HepG2 (cell line): Measurements from ENCODE around the gene CACNA1C. TPM values are rescaled to one million over a fixed set of nuclear protein-coding genes. Genes with fewer than 3 reads are reported as not detected.

Experiments
- ATAC-seq: fragments of 200-7000 bp; cut with Tn5 transposase; 3 replicates; pipeline ENCODE4 v1.9.1; 2020; ENCODE audit warnings: mild to moderate bottlenecking, moderate library complexity
- BruUV-seq: library from RNA; stranded (reverse); fragments of 400-500 nt; replicated peaks from 2 replicates; lab custom pipeline; 2021; lab: Mats Ljungman, UMichigan
- CTCF ChIA-PET: fragments of 300-600 bp; formaldehyde crosslinking; extraction: SDS; loops from one replicate; lab custom pipeline; 2021; ENCODE audit warnings: low total read pairs, inconsistent platforms, low intra/inter-chr PET ratio; lab: Yijun Ruan, JAX
- POLR2A ChIA-PET: fragments of 350-600 bp; sonication (Branson Sonifier 250); formaldehyde crosslinking; loops from one replicate; lab custom pipeline; 2020; ENCODE audit warnings: antibody characterized with exemption, inconsistent platforms; lab: Yijun Ruan, JAX
- DNase-seq: peaks from one replicate; pipeline ENCODE4 v3.0.0-alpha.2; 2015; ENCODE audit warnings: low spot score
- FAIRE-seq: peaks from 3 replicates; lab custom pipeline; 2011; peaks lifted over from hg19 to GRCh38; lab: Jason Lieb, UNC
- H2AFZ ChIP-seq: one replicate; pipeline ENCODE4 v1.6.1; 2011; ENCODE audit warnings: low read length, inconsistent platforms
- H3K27ac ChIP-seq: fragments of 300-600 bp; 3 replicates; pipeline ENCODE4 v1.8.0; 2011; ENCODE audit warnings: mixed run types, mild to moderate bottlenecking, mixed read lengths, low read length, inconsistent platforms; ENCODE audit not compliant: insufficient read depth; ENCODE audit errors: extremely low read length
- H3K27me3 ChIP-seq, 2 experiments: fragments of 200-600 bp in 1 of 2; 2 replicates in 1 of 2; 3 replicates in 1 of 2; pipeline versions ENCODE4 v1.6.0 to v1.8.0; 2011; ENCODE audit warnings: low read length in 2 of 2, mild to moderate bottlenecking in 2 of 2, moderate library complexity in 2 of 2, inconsistent platforms in 1 of 2; ENCODE audit not compliant: insufficient read depth in 2 of 2, control insufficient read depth in 1 of 2
- H3K36me3 ChIP-seq, 2 experiments: fragments of 200-600 bp in 1 of 2; replicated peaks in 1 of 2; 2 replicates in 1 of 2; 3 replicates in 1 of 2; pipeline versions ENCODE4 v1.5.1 to v1.8.0; 2011; ENCODE audit warnings: low read length in 2 of 2, inconsistent platforms in 1 of 2; ENCODE audit not compliant: insufficient read depth in 2 of 2, control insufficient read depth in 1 of 2
- H3K4me1 ChIP-seq: 2 replicates; pipeline ENCODE4 v1.5.1; 2012; ENCODE audit warnings: low read length, inconsistent platforms; ENCODE audit not compliant: insufficient read depth
- H3K4me2 ChIP-seq: 2 replicates; pipeline ENCODE4 v1.6.0; 2011; ENCODE audit warnings: low read depth, low read length, inconsistent platforms
- H3K4me3 ChIP-seq, 3 experiments: fragments of 200-600 bp in 1 of 3; sonication (generic), shearing (Covaris generic) in 1 of 3; replicated peaks in 1 of 3; 2 replicates each; pipeline ENCODE4 v1.5.1; 2011 to 2016; ENCODE audit warnings: low read length in 3 of 3, inconsistent platforms in 2 of 3, low read depth in 2 of 3, mild to moderate bottlenecking in 2 of 3, control low read depth in 1 of 3, mixed read lengths in 1 of 3; ENCODE audit not compliant: insufficient read depth in 1 of 3
- H3K79me2 ChIP-seq: one replicate; pipeline ENCODE4 v1.6.1; 2011; ENCODE audit warnings: low read length, inconsistent platforms; ENCODE audit not compliant: insufficient read depth
- H3K9ac ChIP-seq: 2 replicates; pipeline ENCODE4 v1.6.0; 2011; ENCODE audit warnings: mild to moderate bottlenecking, low read depth, low read length, inconsistent platforms; ENCODE audit not compliant: insufficient read depth
- H3K9me3 ChIP-seq: 2 replicates; pipeline ENCODE4 v1.5.1; 2012; ENCODE audit warnings: mild to moderate bottlenecking, low read length
- H4K20me1 ChIP-seq: 2 replicates; pipeline ENCODE4 v1.6.0; 2011; ENCODE audit warnings: inconsistent platforms, mild to moderate bottlenecking, low read length, moderate library complexity; ENCODE audit not compliant: insufficient read depth
- ATF7 ChIP-seq, 2 experiments: fragments of 450-650 bp in 1 of 2; sonication (generic) in 1 of 2; formaldehyde crosslinking in 1 of 2; IDR thresholded peaks; 2 replicates each; pipeline versions ENCODE4 v1.4.0 to v1.6.1; 2016 to 2020; ENCODE audit warnings: antibody characterized with exemption in 1 of 2, mild to moderate bottlenecking in 1 of 2, missing genetic modification reagents in 1 of 2
- ELF4 ChIP-seq: sonication (generic); formaldehyde crosslinking; IDR thresholded peaks from 2 replicates; pipeline ENCODE4 v1.5.0; 2020; ENCODE audit warnings: missing genetic modification reagents, mild to moderate bottlenecking, moderate library complexity, borderline replicate concordance
- GFI1 ChIP-seq: sonication (generic); formaldehyde crosslinking; IDR thresholded peaks from 2 replicates; pipeline ENCODE4 v1.5.0; 2020; ENCODE audit warnings: missing genetic modification reagents, mild to moderate bottlenecking, borderline replicate concordance
- HES4 ChIP-seq: sonication (generic); formaldehyde crosslinking; IDR thresholded peaks from 2 replicates; pipeline ENCODE4 v1.9.0; 2021; ENCODE audit warnings: mild to moderate bottlenecking, missing genetic modification reagents, borderline replicate concordance
- IKZF4 ChIP-seq: sonication (generic); formaldehyde crosslinking; IDR thresholded peaks from 2 replicates; pipeline ENCODE4 v1.5.1; 2020; ENCODE audit warnings: borderline replicate concordance, mild to moderate bottlenecking, low read depth, missing genetic modification reagents; ENCODE audit errors: not compliant biosample characterization
- IRF9 ChIP-seq: sonication (generic); formaldehyde crosslinking; IDR thresholded peaks from 2 replicates; pipeline ENCODE4 v1.8.0; 2022; ENCODE audit warnings: missing genetic modification reagents, mild to moderate bottlenecking, borderline replicate concordance
- MAFG ChIP-seq: sonication (generic); formaldehyde crosslinking; IDR thresholded peaks from 2 replicates; pipeline ENCODE4 v1.5.1; 2020; ENCODE audit warnings: mild to moderate bottlenecking, missing genetic modification reagents
- MEIS2 ChIP-seq: sonication (generic); formaldehyde crosslinking; IDR thresholded peaks from 2 replicates; pipeline ENCODE4 v1.9.0; 2021; ENCODE audit warnings: mild to moderate bottlenecking, missing genetic modification reagents
- PITX1 ChIP-seq: sonication (generic); formaldehyde crosslinking; IDR thresholded peaks from 2 replicates; pipeline ENCODE4 v1.5.1; 2020; ENCODE audit warnings: mild to moderate bottlenecking, missing genetic modification reagents
- SNAPC2 ChIP-seq: sonication (generic); formaldehyde crosslinking; IDR thresholded peaks from 2 replicates; pipeline ENCODE4 v1.8.1; 2022; ENCODE audit warnings: mild to moderate bottlenecking, missing genetic modification reagents
- ZIK1 ChIP-seq: sonication (generic); formaldehyde crosslinking; IDR thresholded peaks from 2 replicates; pipeline ENCODE4 v1.5.0; 2020; ENCODE audit warnings: mild to moderate bottlenecking, low read depth, missing genetic modification reagents, borderline replicate concordance
- ZNF180 ChIP-seq: sonication (generic); formaldehyde crosslinking; IDR thresholded peaks from 2 replicates; pipeline ENCODE4 v1.4.0; 2020; ENCODE audit warnings: low read depth, missing genetic modification reagents, borderline replicate concordance
- ZNF251 ChIP-seq: sonication (generic); formaldehyde crosslinking; IDR thresholded peaks from 2 replicates; pipeline ENCODE4 v1.9.0; 2021; ENCODE audit warnings: mild to moderate bottlenecking, missing genetic modification reagents
- ZNF253 ChIP-seq: sonication (generic); formaldehyde crosslinking; IDR thresholded peaks from 2 replicates; pipeline ENCODE4 v1.8.0; 2022; ENCODE audit warnings: mild to moderate bottlenecking, missing genetic modification reagents, borderline replicate concordance
- ZNF274 ChIP-seq: sonication (generic); formaldehyde crosslinking; IDR thresholded peaks from 2 replicates; pipeline ENCODE4 v1.5.1; 2020; ENCODE audit warnings: mild to moderate bottlenecking, missing genetic modification reagents
- WGBS: methylation state at CpG from one replicate; pipeline ENCODE4 v1.1.6; 2017; ENCODE audit warnings: low lambda C conversion rate; 5-methylcytosine and 5-hydroxymethylcytosine counted together
- in situ Hi-C: cut with HindIII; loops from 2 replicates; pipeline ENCODE4 v1.10.0; 2017; ENCODE audit warnings: low pct_unique_long_range_greater_than_20kb; ENCODE audit not compliant: extremely low pct_ligation_motif_present
- intact Hi-C: fragments of 100-400 bp; cut with micrococcal nuclease; formaldehyde crosslinking; loops from one replicate; pipeline ENCODE4 v1.10.0; 2022; ENCODE audit not compliant: unreplicated experiment
- polyA plus RNA-seq, 8 experiments: library from polyadenylated mRNA; depleted of rRNA in 3 of 8; stranded (reverse) in 7 of 8; unstranded in 1 of 8; fragments of >200 nt; fragmentation: Illumina TruSeq in 4 of 8; extraction: Trizol in 4 of 8; gene quantifications; 2 replicates each; pipeline versions ENCODE4 v1.2.1 to v1.2.3, GENCODE V29; 2011 to 2016; ENCODE audit warnings: low read depth in 4 of 8, missing spikeins in 1 of 8, mixed read lengths in 1 of 8; ENCODE audit not compliant: insufficient read depth in 1 of 8
- total RNA-seq, 5 experiments: library from RNA; depleted of rRNA; stranded (reverse); fragments of >200 nt; fragmentation: Illumina TruSeq; extraction: Trizol; gene quantifications; 2 replicates each; pipeline ENCODE4 v1.2.3, GENCODE V29; 2016; ENCODE audit warnings: low read depth in 1 of 5
- TF ChIP-seq, protein P1 (sequence below): sonication (generic); formaldehyde crosslinking; IDR thresholded peaks from 2 replicates; pipeline ENCODE4 v1.4.0; 2020; ENCODE audit warnings: low read depth, missing genetic modification reagents
- TF ChIP-seq, protein P2 (sequence below): sonication (generic); formaldehyde crosslinking; IDR thresholded peaks from 2 replicates; pipeline ENCODE4 v1.4.0; 2020; ENCODE audit warnings: missing genetic modification reagents, mild to moderate bottlenecking, borderline replicate concordance

CACNA1C gene
- total and polyA plus RNA-seq, 2 of the 13 experiments (the other 11 are each of a cell fraction or from before 2014, with no cell fraction given) = not detected

GRCh38 chr12:2338381-2338780, 285.6 kb downstream of the CACNA1C start:
- CTCF ChIA-PET = no interaction called here
- POLR2A ChIA-PET = no interaction called here
- Histone ChIP-seq H3K4me1 (no peaks in the 10 kb centered on the region), H3K27ac (no peak overlapping the region), H3K36me3 (no peaks in the 10 kb centered on the region), H3K4me3 (no peak overlapping the region), H3K79me2 (no peaks in the 10 kb centered on the region), H3K4me2 (no peak overlapping the region), H2AFZ (no peak overlapping the region), H3K9ac (no peak overlapping the region), H3K9me3 (no peaks in the 10 kb centered on the region), H3K27me3 (peaks cover 0 to 17% of the 10 kb centered on the region in 2 experiments; a peak in 3 of 5 replicates), H4K20me1 (no peaks in the 10 kb centered on the region)
- FAIRE-seq (no peak), DNase-seq (no peak), ATAC-seq (no peak)
- BruUV-seq = no TSS peak
- intact Hi-C loops (no loop called here), in situ Hi-C loops (no loop called here)
- 20% methylated on average over 4 of the region's 5 CpGs for WGBS
- TF ChIP-seq IRF9 (CRISPR knock-in tag) = no peak
- TF ChIP-seq ZNF253 (CRISPR knock-in tag) = no peak
- no peak for TF ChIP-seq ZIK1 (CRISPR knock-in tag)
- TF ChIP-seq IKZF4 (CRISPR knock-in tag) = no peak
- TF ChIP-seq ATF7 (IDR thresholded peaks at IDR 0.05) = no peak
- TF ChIP-seq ATF7 (CRISPR knock-in tag; IDR thresholded peaks at IDR 0.05) = no peak
- TF ChIP-seq HES4 (CRISPR knock-in tag) = no peak
- TF ChIP-seq ELF4 (CRISPR knock-in tag) = no peak
- TF ChIP-seq, protein P1, sequence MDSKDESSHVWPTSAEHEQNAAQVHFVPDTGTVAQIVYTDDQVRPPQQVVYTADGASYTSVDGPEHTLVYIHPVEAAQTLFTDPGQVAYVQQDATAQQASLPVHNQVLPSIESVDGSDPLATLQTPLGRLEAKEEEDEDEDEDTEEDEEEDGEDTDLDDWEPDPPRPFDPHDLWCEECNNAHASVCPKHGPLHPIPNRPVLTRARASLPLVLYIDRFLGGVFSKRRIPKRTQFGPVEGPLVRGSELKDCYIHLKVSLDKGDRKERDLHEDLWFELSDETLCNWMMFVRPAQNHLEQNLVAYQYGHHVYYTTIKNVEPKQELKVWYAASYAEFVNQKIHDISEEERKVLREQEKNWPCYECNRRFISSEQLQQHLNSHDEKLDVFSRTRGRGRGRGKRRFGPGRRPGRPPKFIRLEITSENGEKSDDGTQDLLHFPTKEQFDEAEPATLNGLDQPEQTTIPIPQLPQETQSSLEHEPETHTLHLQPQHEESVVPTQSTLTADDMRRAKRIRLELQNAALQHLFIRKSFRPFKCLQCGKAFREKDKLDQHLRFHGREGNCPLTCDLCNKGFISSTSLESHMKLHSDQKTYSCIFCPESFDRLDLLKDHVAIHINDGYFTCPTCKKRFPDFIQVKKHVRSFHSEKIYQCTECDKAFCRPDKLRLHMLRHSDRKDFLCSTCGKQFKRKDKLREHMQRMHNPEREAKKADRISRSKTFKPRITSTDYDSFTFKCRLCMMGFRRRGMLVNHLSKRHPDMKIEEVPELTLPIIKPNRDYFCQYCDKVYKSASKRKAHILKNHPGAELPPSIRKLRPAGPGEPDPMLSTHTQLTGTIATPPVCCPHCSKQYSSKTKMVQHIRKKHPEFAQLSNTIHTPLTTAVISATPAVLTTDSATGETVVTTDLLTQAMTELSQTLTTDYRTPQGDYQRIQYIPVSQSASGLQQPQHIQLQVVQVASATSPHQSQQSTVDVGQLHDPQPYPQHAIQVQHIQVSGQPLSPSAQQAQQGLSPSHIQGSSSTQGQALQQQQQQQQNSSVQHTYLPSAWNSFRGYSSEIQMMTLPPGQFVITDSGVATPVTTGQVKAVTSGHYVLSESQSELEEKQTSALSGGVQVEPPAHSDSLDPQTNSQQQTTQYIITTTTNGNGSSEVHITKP (CRISPR knock-in tag) = no peak
- TF ChIP-seq, protein P2, sequence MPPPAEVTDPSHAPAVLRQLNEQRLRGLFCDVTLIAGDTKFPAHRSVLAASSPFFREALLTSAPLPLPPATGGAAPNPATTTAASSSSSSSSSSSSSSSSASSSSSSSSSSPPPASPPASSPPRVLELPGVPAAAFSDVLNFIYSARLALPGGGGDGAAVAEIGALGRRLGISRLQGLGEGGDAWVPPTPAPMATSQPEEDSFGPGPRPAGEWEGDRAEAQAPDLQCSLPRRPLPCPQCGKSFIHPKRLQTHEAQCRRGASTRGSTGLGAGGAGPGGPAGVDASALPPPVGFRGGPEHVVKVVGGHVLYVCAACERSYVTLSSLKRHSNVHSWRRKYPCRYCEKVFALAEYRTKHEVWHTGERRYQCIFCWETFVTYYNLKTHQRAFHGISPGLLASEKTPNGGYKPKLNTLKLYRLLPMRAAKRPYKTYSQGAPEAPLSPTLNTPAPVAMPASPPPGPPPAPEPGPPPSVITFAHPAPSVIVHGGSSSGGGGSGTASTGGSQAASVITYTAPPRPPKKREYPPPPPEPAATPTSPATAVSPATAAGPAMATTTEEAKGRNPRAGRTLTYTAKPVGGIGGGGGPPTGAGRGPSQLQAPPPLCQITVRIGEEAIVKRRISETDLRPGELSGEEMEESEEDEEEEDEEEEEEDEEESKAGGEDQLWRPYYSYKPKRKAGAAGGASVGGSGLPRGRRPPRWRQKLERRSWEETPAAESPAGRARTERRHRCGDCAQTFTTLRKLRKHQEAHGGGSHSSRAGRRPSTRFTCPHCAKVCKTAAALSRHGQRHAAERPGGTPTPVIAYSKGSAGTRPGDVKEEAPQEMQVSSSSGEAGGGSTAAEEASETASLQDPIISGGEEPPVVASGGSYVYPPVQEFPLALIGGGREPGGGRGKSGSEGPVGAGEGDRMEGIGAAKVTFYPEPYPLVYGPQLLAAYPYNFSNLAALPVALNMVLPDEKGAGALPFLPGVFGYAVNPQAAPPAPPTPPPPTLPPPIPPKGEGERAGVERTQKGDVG = no peak
- no peak for TF ChIP-seq ZNF274 (CRISPR knock-in tag)
- TF ChIP-seq PITX1 (CRISPR knock-in tag) = no peak
- no peak for TF ChIP-seq MAFG (CRISPR knock-in tag)
- TF ChIP-seq SNAPC2 (CRISPR knock-in tag) = no peak
- TF ChIP-seq GFI1 = no peak
- no peak for TF ChIP-seq ZNF251
- TF ChIP-seq MEIS2 (CRISPR knock-in tag) = no peak
- TF ChIP-seq ZNF180 = no peak
